CD4-positive, alpha-beta T cell treated with Interleukin-17A for 1 hour (primary cell): Measurements from ENCODE around the gene DNAJC13.
"Not testable (repeated sequence)": the region's sequence is repeated elsewhere in the genome, so short reads cannot be mapped to it uniquely, and the experiment has no call there.

Experiments
- DNase-seq: peaks from one replicate; pipeline ENCODE4 v3.0.0-alpha.2; 2020

Gene DNAJC13

GRCh38 chr3:132550579-132551305, 133.4 kb downstream of the DNAJC13 start:
- DNase-seq: no peak

GRCh38 chr3:132553826-132554225, 136.5 kb downstream of the DNAJC13 start:
- no peak for DNase-seq

- DNase-seq: no peak
Observed at GRCh38 chr3:132554437-132554836, 137.1 kb downstream of the DNAJC13 start.

- no peak for DNase-seq
Observed at GRCh38 chr3:132555306-132556035, 138.2 kb downstream of the DNAJC13 start.

GRCh38 chr3:132556036-132556386, 138.7 kb downstream of the DNAJC13 start:
- DNase-seq: not testable (repeated sequence)

- no peak for DNase-seq
Observed at GRCh38 chr3:132556508-132557159, 139.3 kb downstream of the DNAJC13 start.

GRCh38 chr3:132561003-132561402, 143.7 kb downstream of the DNAJC13 start:
- DNase-seq: no peak

GRCh38 chr3:132563420-132564069, 146.2 kb downstream of the DNAJC13 start:
- no peak for DNase-seq

GRCh38 chr3:132564070-132564465, 146.8 kb downstream of the DNAJC13 start:
- no peak for DNase-seq

- no peak for DNase-seq
Observed at GRCh38 chr3:132568422-132568821, 151.1 kb downstream of the DNAJC13 start.

GRCh38 chr3:132569153-132569552, 151.9 kb downstream of the DNAJC13 start:
- no peak for DNase-seq

- DNase-seq: no peak
Observed at GRCh38 chr3:132569580-132569979, 152.3 kb downstream of the DNAJC13 start.

GRCh38 chr3:132570016-132570415, 152.7 kb downstream of the DNAJC13 start:
- no peak for DNase-seq

GRCh38 chr3:132573797-132574211, 156.5 kb downstream of the DNAJC13 start:
- no peak for DNase-seq

GRCh38 chr3:132587401-132587800, 170.1 kb downstream of the DNAJC13 start:
- DNase-seq: no peak
